ENCODE data around the gene MYBPC3.

The MYBPC3 gene

GRCh38 chr11:47352556-47352955 lies at the start of gene MYBPC3:
Gene MYBPC3, minus strand, starts transcription at chr11:47352702. Its CDS starts 55 bp downstream, at chr11:47352647.
- no peak for DNase-seq

GRCh38 chr11:47400768-47401279 lies 48.3 kb upstream of the MYBPC3 start:
- no peak for DNase-seq

GRCh38 chr11:47399860-47400767 lies 47.6 kb upstream of the MYBPC3 start:
- DNase-seq: no peak

- no peak for DNase-seq
These were observed 46.0 kb upstream of the MYBPC3 start for GRCh38 chr11:47398551-47398950.

- no peak for DNase-seq
These were observed 45.5 kb upstream of the MYBPC3 start for GRCh38 chr11:47398011-47398410.

GRCh38 chr11:47396049-47396320 lies 43.5 kb upstream of the MYBPC3 start:
- DNase-seq: no peak

- DNase-seq: no peak
These were observed 42.9 kb upstream of the MYBPC3 start for GRCh38 chr11:47395223-47396048.

- peak; percentile 63 to 67 for DNase-seq
These were observed 42.1 kb upstream of the MYBPC3 start for GRCh38 chr11:47394322-47395222.

- DNase-seq: no peak
These were observed 41.5 kb upstream of the MYBPC3 start for GRCh38 chr11:47394050-47394321.

- DNase-seq: no peak
These were observed 40.9 kb upstream of the MYBPC3 start for GRCh38 chr11:47393163-47394049.

GRCh38 chr11:47392546-47393162 lies 40.2 kb upstream of the MYBPC3 start:
- no peak for DNase-seq

GRCh38 chr11:47391711-47392432 lies 39.4 kb upstream of the MYBPC3 start:
- DNase-seq: no peak

GRCh38 chr11:47391077-47391583 lies 38.6 kb upstream of the MYBPC3 start:
- no peak for DNase-seq

- DNase-seq: no peak
These were observed 37.9 kb upstream of the MYBPC3 start for GRCh38 chr11:47390422-47390760.

- no peak for DNase-seq
These were observed 37.3 kb upstream of the MYBPC3 start for GRCh38 chr11:47389577-47390421.

- DNase-seq: no peak
These were observed 36.4 kb upstream of the MYBPC3 start for GRCh38 chr11:47388697-47389576.

GRCh38 chr11:47387944-47388696 lies 35.6 kb upstream of the MYBPC3 start:
- DNase-seq: no peak

GRCh38 chr11:47384498-47384897 lies 32.0 kb upstream of the MYBPC3 start:
- no peak for DNase-seq

Data from stimulated activated CD4-positive, alpha-beta T cell treated with anti-CD3 and anti-CD28 coated beads, Interleukin-2, amount 100 ng/mL, for 24 hours (primary cell).